ENCODE measurements around the gene ECM1. TPM values are rescaled to one million over a fixed set of nuclear protein-coding genes. Genes with fewer than 3 reads are reported as not detected.

Gene ECM1
- total RNA-seq, 1 donor = 20.3 TPM

- peak within 1 kb of the TSS; percentile 60 for H3K4me3 ChIP-seq (ENCODE audit: low read depth, low read length)
- TF ChIP-seq, protein P1, sequence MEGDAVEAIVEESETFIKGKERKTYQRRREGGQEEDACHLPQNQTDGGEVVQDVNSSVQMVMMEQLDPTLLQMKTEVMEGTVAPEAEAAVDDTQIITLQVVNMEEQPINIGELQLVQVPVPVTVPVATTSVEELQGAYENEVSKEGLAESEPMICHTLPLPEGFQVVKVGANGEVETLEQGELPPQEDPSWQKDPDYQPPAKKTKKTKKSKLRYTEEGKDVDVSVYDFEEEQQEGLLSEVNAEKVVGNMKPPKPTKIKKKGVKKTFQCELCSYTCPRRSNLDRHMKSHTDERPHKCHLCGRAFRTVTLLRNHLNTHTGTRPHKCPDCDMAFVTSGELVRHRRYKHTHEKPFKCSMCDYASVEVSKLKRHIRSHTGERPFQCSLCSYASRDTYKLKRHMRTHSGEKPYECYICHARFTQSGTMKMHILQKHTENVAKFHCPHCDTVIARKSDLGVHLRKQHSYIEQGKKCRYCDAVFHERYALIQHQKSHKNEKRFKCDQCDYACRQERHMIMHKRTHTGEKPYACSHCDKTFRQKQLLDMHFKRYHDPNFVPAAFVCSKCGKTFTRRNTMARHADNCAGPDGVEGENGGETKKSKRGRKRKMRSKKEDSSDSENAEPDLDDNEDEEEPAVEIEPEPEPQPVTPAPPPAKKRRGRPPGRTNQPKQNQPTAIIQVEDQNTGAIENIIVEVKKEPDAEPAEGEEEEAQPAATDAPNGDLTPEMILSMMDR (IDR thresholded peaks at IDR 0.05; ENCODE audit: insufficient read depth, low read depth, low read length) = no peak
- DNase-seq (ENCODE audit: low read depth) = peak; percentile 96
Measured at GRCh38 chr1:150515328-150516049, 7.6 kb downstream of the ECM1 start, which contains the start of gene FALEC. FALEC (plus strand) TSS chr1:150515752.

GRCh38 chr1:150516050-150516591 lies 8.2 kb downstream of the ECM1 start:
- TF ChIP-seq, protein P1 (IDR thresholded peaks at IDR 0.05; ENCODE audit: insufficient read depth, low read depth, low read length) = no peak
- peak overlapping the region; percentile 60 for H3K4me3 ChIP-seq (ENCODE audit: low read depth, low read length)
- no peak for DNase-seq (ENCODE audit: low read depth)

DNA sequence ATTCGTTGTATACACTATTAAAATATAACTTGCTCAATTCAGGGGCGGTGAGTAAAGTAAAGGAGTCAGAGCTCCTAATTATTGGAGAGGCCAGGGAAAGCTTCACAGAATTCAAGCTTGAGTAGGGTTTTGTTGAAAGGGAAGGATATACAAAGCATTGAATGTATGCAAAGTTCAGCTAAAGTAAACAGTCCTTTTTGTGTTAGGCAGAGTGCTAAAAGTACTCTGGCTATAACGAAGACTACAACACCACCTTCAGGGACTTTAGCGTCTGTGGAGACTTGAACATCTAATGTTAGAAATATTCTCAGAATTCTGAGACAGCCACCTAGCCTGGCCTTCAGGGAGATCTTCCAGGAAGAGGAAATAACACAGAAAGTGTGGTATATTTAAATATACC lies 8.7 kb downstream of the ECM1 start:
- peak; percentile 39 for DNase-seq (ENCODE audit: low read depth)
- peak overlapping the region; percentile 60 for H3K4me3 ChIP-seq (ENCODE audit: low read depth, low read length)

GRCh38 chr1:150521196-150521968 lies 13.5 kb downstream of the ECM1 start:
- no peak overlapping the region for H3K4me3 ChIP-seq (ENCODE audit: low read depth, low read length)
- DNase-seq (ENCODE audit: low read depth) = no peak
- TF ChIP-seq, protein P1 (IDR thresholded peaks at IDR 0.05; ENCODE audit: insufficient read depth, low read depth, low read length) = no peak

More for the DNA sequence above, 8.7 kb downstream of the ECM1 start:
- TF ChIP-seq, protein P1 (IDR thresholded peaks at IDR 0.05; ENCODE audit: insufficient read depth, low read depth, low read length) = no peak

DNA sequence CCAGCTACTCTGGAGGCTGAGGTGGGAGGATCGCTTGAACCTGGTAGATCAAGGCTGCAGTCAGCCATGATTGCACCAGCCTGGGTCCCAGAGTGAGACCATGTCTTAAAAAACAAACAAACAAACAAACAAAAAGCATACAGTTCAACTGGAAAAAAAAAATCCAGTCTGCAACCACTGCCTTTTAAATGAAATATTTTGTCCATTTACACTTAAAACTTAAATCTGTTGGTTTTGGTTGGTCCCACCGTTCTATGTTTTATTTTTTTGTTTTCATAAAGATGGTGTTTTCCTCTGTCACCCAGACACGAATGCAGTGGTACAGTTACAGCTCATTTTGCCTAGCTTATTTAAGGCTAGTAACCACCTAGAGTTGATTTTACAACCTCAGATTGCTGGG lies 17.4 kb downstream of the ECM1 start:
- DNase-seq (ENCODE audit: low read depth) = no peak
- H3K4me3 ChIP-seq (ENCODE audit: low read depth, low read length) = no peak overlapping the region
- TF ChIP-seq, protein P1 (IDR thresholded peaks at IDR 0.05; ENCODE audit: insufficient read depth, low read depth, low read length) = no peak

DNA sequence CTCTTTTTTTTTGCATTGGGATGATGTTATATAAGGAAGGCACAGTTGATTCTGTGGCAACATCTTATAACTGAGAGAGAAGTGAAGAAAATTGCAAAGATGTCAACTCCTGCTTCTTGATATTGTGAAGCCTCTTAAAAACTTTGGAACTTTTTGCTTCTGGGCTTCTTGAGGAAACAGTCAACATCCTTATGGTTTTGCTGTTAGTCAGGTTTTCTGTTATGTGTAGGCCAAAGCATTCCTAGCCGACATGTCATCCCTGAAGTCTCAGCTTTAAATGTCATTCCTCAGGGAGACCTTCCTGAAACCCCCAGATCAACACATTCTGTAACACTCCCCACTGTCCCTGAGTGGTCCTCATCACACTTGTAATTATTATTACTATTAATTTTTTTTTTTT lies 20.3 kb downstream of the ECM1 start:
- H3K4me3 ChIP-seq (ENCODE audit: low read depth, low read length) = no peak overlapping the region
- TF ChIP-seq, protein P1 (IDR thresholded peaks at IDR 0.05; ENCODE audit: insufficient read depth, low read depth, low read length) = no peak
- peak; percentile 49 for DNase-seq (ENCODE audit: low read depth)
